Type B pancreatic cell (in vitro differentiated cells): Measurements from ENCODE around the gene F5. TPM values are rescaled to one million over a fixed set of nuclear protein-coding genes. Genes with fewer than 3 reads are reported as not detected.
A peak's percentile ranks its signal among the peaks of the same experiment; 100 is the strongest.

Experiments
- DNase-seq: peaks from one replicate; pipeline ENCODE4 v3.0.0; 2021; ENCODE audit warnings: mixed read lengths; ENCODE audit not compliant: unreplicated experiment; ENCODE audit errors: extremely low spot score
- H3K27ac Mint-ChIP-seq: 2 replicates; pipeline ENCODE4 v1.8.0; 2021; ENCODE audit warnings: mild to moderate bottlenecking, mixed read lengths
- H3K27me3 Mint-ChIP-seq: 2 replicates; pipeline ENCODE4 v1.8.0; 2021; ENCODE audit warnings: mixed read lengths
- H3K36me3 Mint-ChIP-seq: 2 replicates; pipeline ENCODE4 v1.8.0; 2021; ENCODE audit warnings: mixed read lengths
- H3K4me1 Mint-ChIP-seq: one replicate; pipeline ENCODE4 v1.8.0; 2021; ENCODE audit warnings: mixed read lengths; ENCODE audit not compliant: unreplicated experiment
- H3K4me3 Mint-ChIP-seq: 2 replicates; pipeline ENCODE4 v1.8.0; 2021; ENCODE audit warnings: mild to moderate bottlenecking, mixed read lengths
- H3K9me3 Mint-ChIP-seq: 2 replicates; pipeline ENCODE4 v1.8.0; 2021; ENCODE audit warnings: mixed read lengths
- CTCF ChIP-seq: fragments of 200-600 bp; sonication (generic); conservative IDR thresholded peaks from 2 replicates; pipeline ENCODE4 v1.5.0; 2021; ENCODE audit warnings: antibody characterized with exemption, mild to moderate bottlenecking
- total RNA-seq: library from RNA; stranded (reverse); gene quantifications from 2 replicates; pipeline ENCODE4 v1.2.1, GENCODE V29; 2021; ENCODE audit warnings: low replicate concordance

F5 gene
- total RNA-seq, 1 donor from 2014 or later: 5.5 TPM

DNA sequence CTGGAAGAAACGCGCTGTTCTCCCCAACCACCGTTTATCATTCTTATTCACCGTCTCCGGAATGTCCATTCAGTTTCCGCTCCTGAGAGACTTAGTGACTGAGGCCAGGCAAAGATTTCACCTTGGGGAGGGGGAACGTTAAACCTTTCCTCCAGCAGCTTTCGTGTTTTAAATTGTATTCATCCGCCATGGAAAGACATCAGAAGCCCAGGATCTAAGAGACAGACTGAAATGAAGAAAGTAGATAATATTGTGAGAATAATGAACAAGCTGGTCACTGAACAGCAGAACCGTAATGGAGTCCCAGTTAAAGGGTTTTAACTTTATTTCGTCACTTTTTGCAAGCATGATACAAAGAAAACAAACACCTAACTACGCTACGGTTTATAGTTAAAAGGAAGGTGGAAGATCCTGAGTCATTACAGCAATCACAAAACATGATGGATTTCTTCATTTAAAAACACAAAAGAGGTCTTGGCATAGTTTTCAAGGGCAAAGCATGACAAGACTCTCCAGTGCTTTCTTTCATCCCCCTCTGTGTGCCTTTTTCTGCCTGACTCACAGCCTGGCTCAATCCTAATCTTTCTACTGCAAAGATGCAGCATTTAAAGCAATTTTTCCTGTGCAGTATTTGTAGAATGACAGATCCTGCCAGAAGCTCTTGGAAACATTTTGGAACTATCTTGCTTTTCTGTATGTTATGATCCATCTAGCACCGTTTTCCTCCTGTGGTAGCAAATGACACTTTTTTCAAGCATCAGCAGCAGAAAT is 99.8 kb downstream of the F5 start:
- H3K27me3 Mint-ChIP-seq: no peaks in the 10 kb centered on the region
- peak overlapping the region; percentile 99 for H3K4me3 Mint-ChIP-seq
- H3K9me3 Mint-ChIP-seq: no peaks in the 10 kb centered on the region
- peaks cover 44% of the 10 kb centered on the region for H3K4me1 Mint-ChIP-seq
- no peaks in the 10 kb centered on the region for H3K36me3 Mint-ChIP-seq
- no peak for DNase-seq
- TF ChIP-seq CTCF: no peak
- H3K27ac Mint-ChIP-seq: peak overlapping the region; percentile 98

DNA sequence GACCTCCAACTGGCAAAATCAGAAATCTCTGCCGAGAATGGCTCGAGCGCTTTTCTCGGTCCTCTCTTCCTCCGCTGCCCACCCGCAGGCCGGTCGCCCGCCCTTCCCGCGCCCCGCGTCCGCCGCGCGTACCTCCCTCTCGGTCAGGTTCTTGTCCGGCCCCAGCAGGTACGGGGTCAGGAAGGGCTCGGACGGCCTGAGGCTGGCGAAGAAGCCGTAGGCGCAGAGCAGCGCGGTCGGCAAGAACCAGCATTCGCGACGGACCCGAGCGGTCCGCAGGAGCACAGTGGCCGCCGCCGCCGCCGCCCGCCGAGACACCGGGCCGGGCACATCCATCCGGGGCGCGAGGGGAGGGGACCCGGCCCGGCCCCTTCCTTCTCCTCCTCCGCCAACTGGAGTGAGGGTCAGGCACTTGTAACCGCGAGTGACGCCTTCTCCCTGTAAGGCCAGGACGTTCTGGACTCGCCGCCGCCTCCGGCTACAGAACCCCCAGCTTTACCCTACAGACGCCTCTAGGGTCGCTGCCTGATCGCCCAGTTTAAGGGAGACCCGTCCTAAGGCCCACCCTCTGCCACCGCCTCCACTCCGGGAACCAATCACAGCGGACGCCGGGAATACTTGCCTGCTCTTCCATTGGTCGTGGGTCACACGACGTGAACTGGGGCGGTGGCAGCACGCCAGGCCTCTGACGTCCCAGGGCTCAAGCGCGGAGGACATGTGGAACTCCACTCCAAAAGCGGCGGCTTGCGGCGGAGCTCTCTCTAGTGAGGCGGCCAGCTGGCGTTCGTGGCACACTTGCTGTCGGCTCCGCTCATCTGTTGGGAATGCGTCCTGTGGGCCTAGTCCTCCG is 100.6 kb downstream of the F5 start, which contains the start of gene SLC19A2:
TSS of gene SLC19A2 (minus strand) at position 514 of the 850 bp plus-strand sequence. CDS start at position 336, 178 bp downstream.
- DNase-seq: peak; percentile 98
- TF ChIP-seq CTCF: peak; percentile 52
- Mint-ChIP-seq H3K9me3 (no peaks in the 10 kb centered on the region), H3K4me1 (peaks cover 51% of the 10 kb centered on the region), H3K4me3 (peak within 1 kb of the TSS; percentile 99), H3K36me3 (peaks cover 2% of the 10 kb centered on the region), H3K27me3 (no peaks in the 10 kb centered on the region), H3K27ac (peak within 1 kb of the TSS; percentile 98)

DNA sequence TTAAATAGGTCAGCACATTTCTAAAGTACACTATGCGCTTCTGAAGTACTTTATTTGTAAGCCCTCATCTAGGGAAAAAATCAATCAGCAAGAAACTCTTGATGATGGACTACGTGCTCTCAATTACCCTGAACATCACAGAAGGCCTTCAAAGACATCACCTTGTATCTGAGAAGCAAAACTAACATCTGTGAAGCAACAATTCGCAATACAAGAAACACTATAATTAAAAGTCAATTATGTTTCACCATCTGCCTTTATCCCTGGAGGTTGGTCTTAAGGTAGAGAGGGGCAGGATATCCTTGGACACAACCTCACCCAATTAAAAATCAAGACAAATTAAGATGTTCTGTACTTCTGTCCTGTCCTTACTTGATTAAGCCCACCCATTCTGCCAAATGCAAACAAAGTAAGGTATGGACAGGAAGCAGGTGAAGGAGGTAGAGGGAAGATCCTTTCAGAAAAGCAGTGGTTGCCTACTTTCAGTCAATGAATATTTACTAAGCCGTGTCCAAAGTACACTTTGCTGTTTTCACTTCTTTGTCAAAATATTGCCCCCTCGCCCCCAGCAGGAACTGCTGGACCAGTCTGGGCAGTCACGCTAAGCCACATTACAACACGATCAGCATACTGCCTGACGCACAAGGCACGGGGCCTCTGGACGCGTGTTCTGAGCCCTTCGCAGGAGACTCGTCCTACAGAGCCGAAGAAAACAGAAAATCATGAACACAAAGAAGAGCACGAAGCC is 101.4 kb downstream of the F5 start:
- TF ChIP-seq CTCF: no peak
- H3K9me3 Mint-ChIP-seq: no peaks in the 10 kb centered on the region
- H3K27me3 Mint-ChIP-seq: no peaks in the 10 kb centered on the region
- peaks cover 53% of the 10 kb centered on the region for H3K4me1 Mint-ChIP-seq
- H3K36me3 Mint-ChIP-seq: peaks cover 5% of the 10 kb centered on the region
- H3K27ac Mint-ChIP-seq: peak overlapping the region; percentile 98
- H3K4me3 Mint-ChIP-seq: peak overlapping the region; percentile 99
- DNase-seq: no peak

- Mint-ChIP-seq H3K36me3 (peaks cover 5% of the 10 kb centered on the region), H3K27ac (peak overlapping the region; percentile 98), H3K9me3 (no peaks in the 10 kb centered on the region), H3K4me1 (peaks cover 58% of the 10 kb centered on the region), H3K4me3 (peak overlapping the region; percentile 99), H3K27me3 (no peaks in the 10 kb centered on the region)
- no peak for DNase-seq
- no peak for TF ChIP-seq CTCF
These were observed 102.2 kb downstream of the F5 start for GRCh38 chr1:169484101-169484500.

DNA sequence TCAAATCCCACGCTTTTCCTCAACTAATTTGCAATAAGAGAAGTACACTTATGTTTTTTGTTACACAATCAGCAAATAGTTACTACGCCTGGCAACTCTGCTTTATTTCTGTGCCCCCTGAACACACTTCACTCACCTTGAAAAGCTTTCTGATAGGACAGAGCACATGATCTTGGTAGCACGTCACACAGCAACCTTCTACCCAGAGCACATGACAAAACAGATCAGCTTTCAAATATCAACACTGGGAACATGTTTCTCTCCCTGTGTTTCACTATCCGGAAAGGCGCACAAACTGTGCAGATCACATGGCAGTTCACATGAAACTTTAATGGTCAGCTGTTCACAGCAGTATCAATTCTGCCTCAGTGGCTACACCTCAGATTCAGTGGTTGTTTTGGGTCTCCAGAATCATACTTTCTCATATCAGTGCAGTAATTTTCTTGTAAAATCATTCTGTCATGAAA is 102.7 kb downstream of the F5 start:
- TF ChIP-seq CTCF: no peak
- H3K9me3 Mint-ChIP-seq: no peaks in the 10 kb centered on the region
- no peak for DNase-seq
- peaks cover 58% of the 10 kb centered on the region for H3K4me1 Mint-ChIP-seq
- H3K27ac Mint-ChIP-seq: peak overlapping the region; percentile 98
- no peaks in the 10 kb centered on the region for H3K27me3 Mint-ChIP-seq
- H3K4me3 Mint-ChIP-seq: peak overlapping the region; percentile 99
- H3K36me3 Mint-ChIP-seq: peaks cover 5% of the 10 kb centered on the region
